Muscle of back (tissue), 11 donors: Measurements from ENCODE around the gene FGB. TPM values are rescaled to one million over a fixed set of nuclear protein-coding genes. Genes with fewer than 3 reads are reported as not detected.
"Not testable (repeated sequence)": the region's sequence is repeated elsewhere in the genome, so short reads cannot be mapped to it uniquely, and the experiment has no call there.

Experiments
- DNase-seq, 3 donors: peaks; one replicate each; pipeline versions ENCODE4 v3.0.0 to v3.0.0-alpha.2; 2013
- polyA plus RNA-seq, 10 donors: library from polyadenylated mRNA; unstranded; fragments of 120-200 nt; gene quantifications; one replicate each; pipeline ENCODE4 v1.2.1, GENCODE V29; 2013; ENCODE audit not compliant: insufficient read length in 10 of 10

FGB gene
- polyA plus RNA-seq, 10 donors, result 0.83 to 5.5 TPM; not detected in 8

GRCh38 chr4:154565704-154566103 lies 2.9 kb downstream of the FGB start:
- no peak for DNase-seq

- no peak for DNase-seq
Measured at GRCh38 chr4:154566639-154567204, 3.9 kb downstream of the FGB start.

- no peak for DNase-seq
Measured at GRCh38 chr4:154569028-154569427, 6.2 kb downstream of the FGB start.

- no peak for DNase-seq
Measured at GRCh38 chr4:154569584-154569983, 6.8 kb downstream of the FGB start.

- no peak for DNase-seq
Measured at GRCh38 chr4:154573190-154573870, 10.5 kb downstream of the FGB start.

- no peak for DNase-seq
Measured at GRCh38 chr4:154574311-154574710, 11.5 kb downstream of the FGB start.

GRCh38 chr4:154577324-154577723 lies 14.5 kb downstream of the FGB start:
- DNase-seq, result no peak

GRCh38 chr4:154578919-154579318 lies 16.1 kb downstream of the FGB start:
- DNase-seq, result no peak

- DNase-seq, result no peak
Measured at GRCh38 chr4:154579927-154580326, 17.1 kb downstream of the FGB start.

- DNase-seq, result no peak
Measured at GRCh38 chr4:154582723-154583122, 19.9 kb downstream of the FGB start.

- no peak for DNase-seq
Measured at GRCh38 chr4:154583230-154583629, 20.4 kb downstream of the FGB start.

- DNase-seq, result no peak
Measured at GRCh38 chr4:154583677-154584076, 20.9 kb downstream of the FGB start.

GRCh38 chr4:154584259-154584658 lies 21.4 kb downstream of the FGB start:
- no peak for DNase-seq

GRCh38 chr4:154585369-154586018 lies 22.7 kb downstream of the FGB start:
- DNase-seq, result no peak

- no peak for DNase-seq
Measured at GRCh38 chr4:154586296-154587033, 23.7 kb downstream of the FGB start.

- no peak for DNase-seq
Measured at GRCh38 chr4:154588198-154588597, 25.4 kb downstream of the FGB start.

- DNase-seq, result no peak
Measured at GRCh38 chr4:154589296-154590197, 26.7 kb downstream of the FGB start.

GRCh38 chr4:154590329-154591006 lies 27.7 kb downstream of the FGB start, which contains the start of gene FGA:
Gene FGA, minus strand, starts transcription at chr4:154590742. Its CDS starts 55 bp downstream, at chr4:154590687.
- no peak for DNase-seq

- DNase-seq, result no peak
Measured at GRCh38 chr4:154591890-154592289, 29.1 kb downstream of the FGB start.

GRCh38 chr4:154593868-154594267 lies 31.1 kb downstream of the FGB start:
- DNase-seq, result no peak

GRCh38 chr4:154594343-154594742 lies 31.5 kb downstream of the FGB start:
- not testable (repeated sequence) for DNase-seq
